H1 (cell line): Measurements from ENCODE around the gene ZNF132. TPM values are rescaled to one million over a fixed set of nuclear protein-coding genes. Genes with fewer than 3 reads are reported as not detected.

Experiments used
- CTCF ChIA-PET: fragments of 300-600 bp; sonication (Branson Sonifier 250); formaldehyde crosslinking; loops from one replicate; lab custom pipeline; 2021; ENCODE audit not compliant: partially characterized antibody; lab: Charles Lee
- POLR2A ChIA-PET: fragments of 300-600 bp; sonication (Branson Sonifier 250); formaldehyde crosslinking; loops from one replicate; lab custom pipeline; 2021; ENCODE audit warnings: inconsistent platforms; ENCODE audit not compliant: partially characterized antibody; lab: Charles Lee
- DNase-seq, 2 experiments: peaks; one replicate each; pipeline versions ENCODE4 v3.0.0 to v3.0.0-alpha.2; 2010 to 2022; ENCODE audit warnings: low spot score in 2 of 2, low read depth in 1 of 2, mixed read lengths in 1 of 2
- FAIRE-seq: peaks from 2 replicates; lab custom pipeline; 2011; peaks lifted over from hg19 to GRCh38; lab: Jason Lieb, UNC
- H2AFZ ChIP-seq: 2 replicates; pipeline ENCODE4 v1.8.1; 2012; ENCODE audit warnings: low read length, inconsistent platforms
- H2AK5ac ChIP-seq: 2 replicates; pipeline ENCODE4 v1.6.1; 2013; ENCODE audit warnings: low read depth, low read length
- H2BK120ac ChIP-seq: replicated peaks from 2 replicates; pipeline ENCODE3; 2013; ENCODE audit warnings: low read depth, low read length, inconsistent platforms
- H2BK12ac ChIP-seq: 2 replicates; pipeline ENCODE4 v1.6.1; 2013; ENCODE audit warnings: low read depth, low read length
- H2BK15ac ChIP-seq: 2 replicates; pipeline ENCODE4 v1.6.1; 2013; ENCODE audit warnings: low read length
- H2BK20ac ChIP-seq: 2 replicates; pipeline ENCODE4 v1.6.1; 2013; ENCODE audit warnings: low read length
- H2BK5ac ChIP-seq: 2 replicates; pipeline ENCODE4 v1.6.1; 2013; ENCODE audit warnings: low read depth, low read length
- H3K14ac ChIP-seq: 2 replicates; pipeline ENCODE4 v1.6.1; 2013; ENCODE audit warnings: inconsistent platforms; ENCODE audit not compliant: insufficient read length
- H3K18ac ChIP-seq: 2 replicates; pipeline ENCODE4 v1.6.1; 2013; ENCODE audit warnings: low read length; ENCODE audit errors: extremely low read depth
- H3K23ac ChIP-seq: 2 replicates; pipeline ENCODE4 v1.6.1; 2013; ENCODE audit warnings: inconsistent platforms; ENCODE audit not compliant: insufficient read length
- H3K23me2 ChIP-seq: 2 replicates; pipeline ENCODE4 v1.6.1; 2013; ENCODE audit warnings: low read depth, low read length
- H3K27ac ChIP-seq: 2 replicates; pipeline ENCODE4 v1.6.1; 2011; ENCODE audit warnings: low read depth, low read length, inconsistent platforms
- H3K27me3 ChIP-seq, 4 experiments: replicated peaks in 1 of 4; 1 replicate in 1 of 4; 2 replicates in 3 of 4; pipeline versions ENCODE4 v1.6.1 to v1.8.1; 2011 to 2013; ENCODE audit warnings: low read length in 3 of 4, mild to moderate bottlenecking in 3 of 4, inconsistent platforms in 2 of 4, mixed read lengths in 2 of 4, moderate library complexity in 1 of 4; ENCODE audit not compliant: control insufficient read depth in 3 of 4, insufficient read depth in 3 of 4; ENCODE audit errors: extremely low read depth in 1 of 4
- H3K36me3 ChIP-seq, 4 experiments: 2 replicates each; pipeline versions ENCODE4 v1.6.1 to v1.8.1; 2011 to 2013; ENCODE audit warnings: mild to moderate bottlenecking in 4 of 4, low read length in 3 of 4, moderate library complexity in 2 of 4, control low read depth in 1 of 4, inconsistent platforms in 1 of 4; ENCODE audit not compliant: insufficient read depth in 4 of 4, control insufficient read depth in 2 of 4
- H3K4ac ChIP-seq: replicated peaks from 2 replicates; pipeline ENCODE3; 2013; ENCODE audit warnings: low read length, low read depth, mixed read lengths, inconsistent platforms; ENCODE audit not compliant: insufficient read length
- H3K4me1 ChIP-seq, 4 experiments: replicated peaks in 1 of 4; 1 replicate in 1 of 4; 2 replicates in 3 of 4; pipeline versions ENCODE4 v1.6.1 to v1.8.1; 2011 to 2013; ENCODE audit warnings: low read length in 3 of 4, inconsistent platforms in 2 of 4, mixed read lengths in 1 of 4; ENCODE audit not compliant: insufficient read depth in 4 of 4, control insufficient read depth in 3 of 4
- H3K4me2 ChIP-seq, 2 experiments: 2 replicates each; pipeline versions ENCODE4 v1.6.1 to v1.8.1; 2011 to 2013; ENCODE audit warnings: low read depth in 2 of 2, low read length in 2 of 2, control low read depth in 1 of 2, inconsistent platforms in 1 of 2, mild to moderate bottlenecking in 1 of 2; ENCODE audit not compliant: insufficient read depth in 1 of 2
- H3K4me3 ChIP-seq, 4 experiments: fragments of 200-600, 300-600 bp in 1 of 4; sonication (generic), shearing (Covaris generic), sonication (Bioruptor Twin) in 1 of 4; 2 replicates each; pipeline versions ENCODE4 v1.5.1 to v1.8.1; 2011 to 2016; ENCODE audit warnings: low read length in 4 of 4, low read depth in 3 of 4, control low read depth in 2 of 4, inconsistent platforms in 2 of 4, mild to moderate bottlenecking in 2 of 4, mixed read lengths in 1 of 4, moderate library complexity in 1 of 4; ENCODE audit not compliant: insufficient read depth in 2 of 4; ENCODE audit errors: extremely low read depth in 1 of 4
- H3K56ac ChIP-seq: replicated peaks from 2 replicates; pipeline ENCODE3; 2013; ENCODE audit warnings: low read depth, mild to moderate bottlenecking, mixed read lengths, low read length, inconsistent platforms; ENCODE audit not compliant: insufficient read length
- H3K79me1 ChIP-seq: 2 replicates; pipeline ENCODE4 v1.6.1; 2013; ENCODE audit warnings: low read depth, low read length, control low read depth
- H3K79me2 ChIP-seq, 2 experiments: 2 replicates each; pipeline versions ENCODE4 v1.6.1 to v1.8.1; 2012 to 2013; ENCODE audit warnings: low read length in 2 of 2, mild to moderate bottlenecking in 2 of 2, inconsistent platforms in 1 of 2; ENCODE audit not compliant: insufficient read depth in 2 of 2, control insufficient read depth in 1 of 2
- H3K9ac ChIP-seq, 4 experiments: replicated peaks in 1 of 4; 1 replicate in 1 of 4; 2 replicates in 3 of 4; pipeline versions ENCODE4 v1.6.1 to v1.8.1; 2011 to 2013; ENCODE audit warnings: low read depth in 3 of 4, low read length in 3 of 4, control low read depth in 2 of 4, mild to moderate bottlenecking in 2 of 4, moderate library complexity in 2 of 4, inconsistent platforms in 1 of 4; ENCODE audit errors: extremely low read depth in 1 of 4
- H3K9me3 ChIP-seq, 2 experiments: 2 replicates each; pipeline versions ENCODE4 v1.6.1 to v1.8.1; 2012 to 2013; ENCODE audit warnings: mild to moderate bottlenecking in 2 of 2, moderate library complexity in 2 of 2, control low read depth in 1 of 2, inconsistent platforms in 1 of 2, low read depth in 1 of 2, low read length in 1 of 2, mixed read lengths in 1 of 2; ENCODE audit not compliant: insufficient read depth in 2 of 2
- H4K20me1 ChIP-seq, 2 experiments: replicated peaks in 1 of 2; 2 replicates each; pipeline versions ENCODE3 to v1.8.1; 2011 to 2013; ENCODE audit warnings: inconsistent platforms in 2 of 2, low read length in 2 of 2, mild to moderate bottlenecking in 1 of 2; ENCODE audit not compliant: insufficient read depth in 2 of 2, control insufficient read depth in 1 of 2
- H4K5ac ChIP-seq: 2 replicates; pipeline ENCODE4 v1.6.1; 2013; ENCODE audit warnings: low read length, low read depth, mixed read lengths, inconsistent platforms; ENCODE audit not compliant: insufficient read length
- H4K8ac ChIP-seq: 2 replicates; pipeline ENCODE4 v1.8.0; 2013; ENCODE audit warnings: mild to moderate bottlenecking, moderate library complexity, low read length, inconsistent platforms; ENCODE audit not compliant: insufficient read depth; ENCODE audit errors: extremely low read depth
- H4K91ac ChIP-seq: replicated peaks from 2 replicates; pipeline ENCODE3; 2013; ENCODE audit warnings: low read length, mixed read lengths, inconsistent platforms; ENCODE audit not compliant: insufficient read length
- EP300 ChIP-seq, 2 experiments: IDR thresholded peaks; 1 replicate in 1 of 2; 2 replicates in 1 of 2; pipeline ENCODE4 v1.6.1; 2011 to 2012; ENCODE audit warnings: low read depth in 2 of 2, low read length in 2 of 2, mild to moderate bottlenecking in 2 of 2, borderline replicate concordance in 1 of 2, inconsistent platforms in 1 of 2, moderate library complexity in 1 of 2
- POLR2A ChIP-seq, 2 experiments: IDR thresholded peaks; 1 replicate in 1 of 2; 2 replicates in 1 of 2; pipeline ENCODE4 v1.6.1; 2011; ENCODE audit warnings: low read depth in 2 of 2, low read length in 2 of 2, mild to moderate bottlenecking in 2 of 2; ENCODE audit errors: control extremely low read depth in 1 of 2
- POLR2AphosphoS5 ChIP-seq: IDR thresholded peaks from 2 replicates; pipeline ENCODE4 v1.6.1; 2011; ENCODE audit warnings: low read depth, low read length
- WGBS, 2 experiments: shearing (Covaris generic) in 1 of 2; methylation state at CpG; one replicate each; pipeline versions ENCODE4 v1.1.6 to v1.1.7; 2013 to 2015; ENCODE audit warnings: low lambda C conversion rate in 2 of 2, mixed read lengths in 2 of 2, inconsistent platforms in 1 of 2, low coverage in 1 of 2, missing lambda C conversion rate in 1 of 2; ENCODE audit not compliant: insufficient replicate concordance in 2 of 2, insufficient coverage in 1 of 2, insufficient read length in 1 of 2; ENCODE audit errors: extremely low coverage in 1 of 2, missing lambda C conversion rate in 1 of 2; 5-methylcytosine and 5-hydroxymethylcytosine counted together
- polyA plus RNA-seq, 7 experiments: library from polyadenylated mRNA; depleted of rRNA in 3 of 7; stranded (reverse) in 5 of 7; unstranded in 2 of 7; fragments of >200 nt in 5 of 7; fragments of 200-250 nt in 2 of 7; gene quantifications; 1 replicate in 5 of 7; 2 replicates in 1 of 7; 4 replicates in 1 of 7; pipeline versions ENCODE4 v1.2.1 to v1.2.3, GENCODE V29; 2011 to 2013; ENCODE audit warnings: missing spikeins in 2 of 7, mixed read lengths in 2 of 7
- total RNA-seq: library from RNA; stranded (reverse); fragmentation: NEBNext Ultra II Directional; extraction: Animal tissue kit (Norgen Biotek cat#: 25700); gene quantifications from 2 replicates; pipeline ENCODE4 v1.2.1, GENCODE V29; 2021

The ZNF132 gene
- total and polyA plus RNA-seq, 2 of the 8 experiments (the other 6 are each of a cell fraction or from before 2014, with no cell fraction given): 0.89 to 1.9 TPM

- Histone ChIP-seq H3K23ac (no peak overlapping the region), H3K14ac (no peak overlapping the region), H2AK5ac (no peak overlapping the region)
- TF ChIP-seq POLR2A (IDR thresholded peaks at IDR 0.05; ENCODE audit: control extremely low read depth in 1 of 2, low read depth in 2 of 2, low read length in 2 of 2): peak; percentile 5 to 48; a peak in 2 of 3 replicates
- TF ChIP-seq EP300 (IDR thresholded peaks at IDR 0.05; ENCODE audit: borderline replicate concordance in 1 of 2, low read depth in 2 of 2, low read length in 2 of 2): no peak
- peak; percentile 44; the same call in 1 of the 2 replicates for TF ChIP-seq POLR2AphosphoS5
- TF ChIP-seq, all 59 proteins: peak for 2
- H2BK20ac ChIP-seq: no peak overlapping the region
- no peak overlapping the region for H3K56ac ChIP-seq
- no peak overlapping the region; a peak in 1 of 7 replicates for H3K9ac ChIP-seq
- H4K5ac ChIP-seq: no peak overlapping the region
- no peak overlapping the region for H3K18ac ChIP-seq
- H3K36me3 ChIP-seq: peaks cover 19 to 56% (median 44%) of the 10 kb centered on the region in 4 experiments
- H3K23me2 ChIP-seq: peaks cover 9% of the 10 kb centered on the region
- H4K8ac ChIP-seq: no peak overlapping the region; the same call in 1 of the 2 replicates
- no peak overlapping the region for H3K4ac ChIP-seq
- H2BK15ac ChIP-seq: no peak overlapping the region
- peaks cover 0 to 22% (median 12%) of the 10 kb centered on the region in 4 experiments; a peak in 5 of 7 replicates for H3K4me1 ChIP-seq
- no peak overlapping the region for H3K4me3 ChIP-seq
- H3K9me3 ChIP-seq: no peaks in the 10 kb centered on the region
- 0 out of 2 replicates have a peak, but pooled peaks cover 2% of the 10 kb centered on the region for H3K79me1 ChIP-seq
- H3K27ac ChIP-seq: no peak overlapping the region
- ChIA-PET POLR2A (interaction anchor here (0.8 to 1.1 kb wide), 3 partner anchors 32 to 166 kb away, joined by 3 read pairs; no protein-coding TSS in a partner anchor), CTCF (no interaction called here)
- no peak overlapping the region for H3K4me2 ChIP-seq
- WGBS, 2 experiments: 95% methylated on average over 25 of the region's 26 CpGs; no CpG with 5 or more reads in 1 of the 2 experiments
- H4K20me1 ChIP-seq: peaks cover 15 to 21% of the 10 kb centered on the region in 2 experiments
- no peak overlapping the region for H2BK5ac ChIP-seq
- H4K91ac ChIP-seq: no peak overlapping the region
- no peak overlapping the region for H2BK12ac ChIP-seq
- no peak overlapping the region for H2BK120ac ChIP-seq
- DNase-seq (no peak), FAIRE-seq (no peak)
- no peak overlapping the region for H2AFZ ChIP-seq
- H3K27me3 ChIP-seq: peaks cover 3 to 13% (median 11%) of the 10 kb centered on the region in 4 experiments; a peak in 6 of 7 replicates
- peaks cover 0 to 29% of the 10 kb centered on the region in 2 experiments; a peak in 3 of 4 replicates for H3K79me2 ChIP-seq
Observed at GRCh38 chr19:58392945-58393724, 46.8 kb downstream of the ZNF132 start.
